Activated naive CD4-positive, alpha-beta T cell treated with anti-CD3 and anti-CD28 coated beads, Interleukin-2, amount 50 U/mL, for 24 hours (primary cell): ENCODE measurements around the gene SUPT16H.

Experiments
- H3K27ac Mint-ChIP-seq: one replicate; pipeline ENCODE4 v1.8.0; 2021; ENCODE audit warnings: mild to moderate bottlenecking, mixed read lengths
- H3K27me3 Mint-ChIP-seq: one replicate; pipeline ENCODE4 v1.8.0; 2021; ENCODE audit warnings: mixed read lengths
- H3K36me3 Mint-ChIP-seq: one replicate; pipeline ENCODE4 v1.8.0; 2021; ENCODE audit warnings: mixed read lengths
- H3K4me1 Mint-ChIP-seq: one replicate; pipeline ENCODE4 v1.8.0; 2021; ENCODE audit warnings: mixed read lengths
- H3K4me3 Mint-ChIP-seq: one replicate; pipeline ENCODE4 v1.8.0; 2021; ENCODE audit warnings: mild to moderate bottlenecking, mixed read lengths
- H3K9me3 Mint-ChIP-seq: one replicate; pipeline ENCODE4 v1.8.0; 2021; ENCODE audit warnings: mixed read lengths

Gene SUPT16H

GRCh38 chr14:21383848-21384493 lies at the start of gene SUPT16H:
SUPT16H (minus strand) TSS chr14:21384019; CDS start chr14:21383927, 92 bp downstream.
- peak within 1 kb of the TSS; percentile 99 for H3K27ac Mint-ChIP-seq
- H3K4me1 Mint-ChIP-seq: peaks cover 31% of the 10 kb centered on the region
- peak within 1 kb of the TSS; percentile 96 for H3K4me3 Mint-ChIP-seq
- peaks cover 5% of the 10 kb centered on the region for H3K36me3 Mint-ChIP-seq
- no peaks in the 10 kb centered on the region for H3K27me3 Mint-ChIP-seq
- no peaks in the 10 kb centered on the region for H3K9me3 Mint-ChIP-seq

GRCh38 chr14:21431126-21431525 lies 47.3 kb upstream of the SUPT16H start:
- peak overlapping the region; percentile 12 for H3K27ac Mint-ChIP-seq
- H3K27me3 Mint-ChIP-seq: no peaks in the 10 kb centered on the region
- no peaks in the 10 kb centered on the region for H3K9me3 Mint-ChIP-seq
- H3K4me1 Mint-ChIP-seq: peaks cover 41% of the 10 kb centered on the region
- peaks cover 12% of the 10 kb centered on the region for H3K36me3 Mint-ChIP-seq
- H3K4me3 Mint-ChIP-seq: no peak overlapping the region

- Mint-ChIP-seq H3K4me1 (peaks cover 20% of the 10 kb centered on the region), H3K27me3 (no peaks in the 10 kb centered on the region), H3K4me3 (no peak overlapping the region), H3K9me3 (no peaks in the 10 kb centered on the region), H3K36me3 (peaks cover 14% of the 10 kb centered on the region), H3K27ac (no peak overlapping the region)
Measured at GRCh38 chr14:21428930-21429329, 45.1 kb upstream of the SUPT16H start.

GRCh38 chr14:21426692-21427091 lies 42.9 kb upstream of the SUPT16H start:
- no peaks in the 10 kb centered on the region for H3K9me3 Mint-ChIP-seq
- H3K27me3 Mint-ChIP-seq: no peaks in the 10 kb centered on the region
- peaks cover 15% of the 10 kb centered on the region for H3K36me3 Mint-ChIP-seq
- no peak overlapping the region for H3K4me3 Mint-ChIP-seq
- H3K27ac Mint-ChIP-seq: peak overlapping the region; percentile 90
- peaks cover 5% of the 10 kb centered on the region for H3K4me1 Mint-ChIP-seq

GRCh38 chr14:21419528-21419927 lies 35.7 kb upstream of the SUPT16H start:
- H3K27ac Mint-ChIP-seq: no peak overlapping the region
- no peaks in the 10 kb centered on the region for H3K27me3 Mint-ChIP-seq
- H3K36me3 Mint-ChIP-seq: peaks cover 12% of the 10 kb centered on the region
- no peaks in the 10 kb centered on the region for H3K4me1 Mint-ChIP-seq
- H3K4me3 Mint-ChIP-seq: no peak overlapping the region
- H3K9me3 Mint-ChIP-seq: no peaks in the 10 kb centered on the region

- peaks cover 9% of the 10 kb centered on the region for H3K4me1 Mint-ChIP-seq
- H3K36me3 Mint-ChIP-seq: peaks cover 15% of the 10 kb centered on the region
- H3K9me3 Mint-ChIP-seq: no peaks in the 10 kb centered on the region
- no peak overlapping the region for H3K27ac Mint-ChIP-seq
- no peaks in the 10 kb centered on the region for H3K27me3 Mint-ChIP-seq
- no peak overlapping the region for H3K4me3 Mint-ChIP-seq
Measured at GRCh38 chr14:21415329-21415728, 31.5 kb upstream of the SUPT16H start.

GRCh38 chr14:21414137-21414631 lies 30.4 kb upstream of the SUPT16H start:
- H3K36me3 Mint-ChIP-seq: peaks cover 20% of the 10 kb centered on the region
- H3K4me1 Mint-ChIP-seq: peaks cover 14% of the 10 kb centered on the region
- peak overlapping the region; percentile 92 for H3K27ac Mint-ChIP-seq
- H3K4me3 Mint-ChIP-seq: no peak overlapping the region
- no peaks in the 10 kb centered on the region for H3K27me3 Mint-ChIP-seq
- H3K9me3 Mint-ChIP-seq: no peaks in the 10 kb centered on the region

- Mint-ChIP-seq H3K36me3 (peaks cover 27% of the 10 kb centered on the region), H3K4me1 (peaks cover 6% of the 10 kb centered on the region), H3K27ac (peak overlapping the region; percentile 25), H3K4me3 (no peak overlapping the region), H3K9me3 (no peaks in the 10 kb centered on the region), H3K27me3 (no peaks in the 10 kb centered on the region)
Measured at GRCh38 chr14:21408147-21408546, 24.3 kb upstream of the SUPT16H start.

GRCh38 chr14:21406213-21406612 lies 22.4 kb upstream of the SUPT16H start:
- H3K4me3 Mint-ChIP-seq: no peak overlapping the region
- H3K27me3 Mint-ChIP-seq: no peaks in the 10 kb centered on the region
- peaks cover 6% of the 10 kb centered on the region for H3K4me1 Mint-ChIP-seq
- peaks cover 29% of the 10 kb centered on the region for H3K36me3 Mint-ChIP-seq
- peak overlapping the region; percentile 15 for H3K27ac Mint-ChIP-seq
- H3K9me3 Mint-ChIP-seq: no peaks in the 10 kb centered on the region

- no peaks in the 10 kb centered on the region for H3K27me3 Mint-ChIP-seq
- H3K36me3 Mint-ChIP-seq: peaks cover 32% of the 10 kb centered on the region
- H3K9me3 Mint-ChIP-seq: no peaks in the 10 kb centered on the region
- peaks cover 3% of the 10 kb centered on the region for H3K4me1 Mint-ChIP-seq
- H3K4me3 Mint-ChIP-seq: no peak overlapping the region
- no peak overlapping the region for H3K27ac Mint-ChIP-seq
Measured at GRCh38 chr14:21405097-21405496, 21.3 kb upstream of the SUPT16H start.

GRCh38 chr14:21399311-21399870 lies 15.6 kb upstream of the SUPT16H start:
- no peak overlapping the region for H3K4me3 Mint-ChIP-seq
- no peaks in the 10 kb centered on the region for H3K27me3 Mint-ChIP-seq
- no peaks in the 10 kb centered on the region for H3K4me1 Mint-ChIP-seq
- H3K36me3 Mint-ChIP-seq: peaks cover 24% of the 10 kb centered on the region
- H3K9me3 Mint-ChIP-seq: no peaks in the 10 kb centered on the region
- H3K27ac Mint-ChIP-seq: no peak overlapping the region

- H3K4me3 Mint-ChIP-seq: no peak overlapping the region
- no peaks in the 10 kb centered on the region for H3K27me3 Mint-ChIP-seq
- H3K27ac Mint-ChIP-seq: no peak overlapping the region
- no peaks in the 10 kb centered on the region for H3K9me3 Mint-ChIP-seq
- H3K4me1 Mint-ChIP-seq: no peaks in the 10 kb centered on the region
- peaks cover 28% of the 10 kb centered on the region for H3K36me3 Mint-ChIP-seq
Measured at GRCh38 chr14:21398901-21399300, 15.1 kb upstream of the SUPT16H start.

- Mint-ChIP-seq H3K27me3 (no peaks in the 10 kb centered on the region), H3K4me3 (no peak overlapping the region), H3K36me3 (peaks cover 20% of the 10 kb centered on the region), H3K9me3 (no peaks in the 10 kb centered on the region), H3K4me1 (no peaks in the 10 kb centered on the region), H3K27ac (no peak overlapping the region)
Measured at GRCh38 chr14:21395450-21395849, 11.6 kb upstream of the SUPT16H start.

- Mint-ChIP-seq H3K36me3 (peaks cover 5% of the 10 kb centered on the region), H3K4me1 (peaks cover 26% of the 10 kb centered on the region), H3K27me3 (no peaks in the 10 kb centered on the region), H3K27ac (peak overlapping the region; percentile 99), H3K9me3 (no peaks in the 10 kb centered on the region), H3K4me3 (peak overlapping the region; percentile 96)
Measured at GRCh38 chr14:21385188-21385904, 1.5 kb upstream of the SUPT16H start.

GRCh38 chr14:21384494-21384851 lies 654 bp upstream of the SUPT16H start:
- peaks cover 5% of the 10 kb centered on the region for H3K36me3 Mint-ChIP-seq
- H3K27me3 Mint-ChIP-seq: no peaks in the 10 kb centered on the region
- H3K4me3 Mint-ChIP-seq: peak overlapping the region; percentile 96
- H3K9me3 Mint-ChIP-seq: no peaks in the 10 kb centered on the region
- H3K27ac Mint-ChIP-seq: peak overlapping the region; percentile 99
- H3K4me1 Mint-ChIP-seq: peaks cover 31% of the 10 kb centered on the region
